ENCODE measurements around the gene ASXL2. TPM values are rescaled to one million over a fixed set of nuclear protein-coding genes. Genes with fewer than 3 reads are reported as not detected.

Gene ASXL2
- total RNA-seq, 1 experiment from 2014 or later, result 37.8 TPM

DNA sequence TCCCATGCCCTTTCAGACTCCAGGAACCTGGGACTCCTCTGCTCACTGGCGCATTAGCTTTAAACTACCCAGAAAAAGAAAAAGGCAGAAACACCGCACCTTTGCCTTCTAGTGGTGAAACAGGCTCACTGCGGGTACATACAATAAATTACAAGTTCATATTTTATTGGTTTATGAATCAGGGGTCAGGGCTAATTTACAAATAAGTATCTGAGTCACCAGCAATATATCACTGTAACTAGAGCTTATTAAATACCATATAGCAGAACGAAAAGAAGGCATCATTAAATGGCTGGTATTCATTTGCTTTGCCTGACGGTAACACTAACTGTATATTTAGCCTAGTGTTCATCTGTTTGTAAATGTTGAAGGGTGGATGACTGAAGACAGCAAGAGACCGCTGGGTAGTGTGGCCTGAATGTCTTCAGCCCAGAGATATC lies 178.0 kb downstream of the ASXL2 start:
- CTCF ChIA-PET, result interaction anchor here (0.6 to 5.8 kb wide), 32 partner anchors 8 to 534 kb away, joined by 3 to 68 read pairs (median 4); partner anchors contain the start of genes ASXL2 and DTNB
- H3K4me3 Mint-ChIP-seq, result no peak overlapping the region
- POLR2A ChIA-PET, result no interaction called here
- peaks cover 13% of the 10 kb centered on the region; the same call in 1 of the 2 replicates for H3K9me3 Mint-ChIP-seq
- peaks cover 7% of the 10 kb centered on the region; the same call in 1 of the 2 replicates for H3K36me3 Mint-ChIP-seq
- ATAC-seq (peak; percentile 54), DNase-seq (ENCODE audit: low spot score) (no peak)
- H3K27ac Mint-ChIP-seq, result no peak overlapping the region
- TF ChIP-seq FOXP1 (CRISPR knock-in tag; IDR thresholded peaks at IDR 0.05; ENCODE audit: borderline replicate concordance), result no peak
- TF ChIP-seq, protein P1, sequence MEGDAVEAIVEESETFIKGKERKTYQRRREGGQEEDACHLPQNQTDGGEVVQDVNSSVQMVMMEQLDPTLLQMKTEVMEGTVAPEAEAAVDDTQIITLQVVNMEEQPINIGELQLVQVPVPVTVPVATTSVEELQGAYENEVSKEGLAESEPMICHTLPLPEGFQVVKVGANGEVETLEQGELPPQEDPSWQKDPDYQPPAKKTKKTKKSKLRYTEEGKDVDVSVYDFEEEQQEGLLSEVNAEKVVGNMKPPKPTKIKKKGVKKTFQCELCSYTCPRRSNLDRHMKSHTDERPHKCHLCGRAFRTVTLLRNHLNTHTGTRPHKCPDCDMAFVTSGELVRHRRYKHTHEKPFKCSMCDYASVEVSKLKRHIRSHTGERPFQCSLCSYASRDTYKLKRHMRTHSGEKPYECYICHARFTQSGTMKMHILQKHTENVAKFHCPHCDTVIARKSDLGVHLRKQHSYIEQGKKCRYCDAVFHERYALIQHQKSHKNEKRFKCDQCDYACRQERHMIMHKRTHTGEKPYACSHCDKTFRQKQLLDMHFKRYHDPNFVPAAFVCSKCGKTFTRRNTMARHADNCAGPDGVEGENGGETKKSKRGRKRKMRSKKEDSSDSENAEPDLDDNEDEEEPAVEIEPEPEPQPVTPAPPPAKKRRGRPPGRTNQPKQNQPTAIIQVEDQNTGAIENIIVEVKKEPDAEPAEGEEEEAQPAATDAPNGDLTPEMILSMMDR (IDR thresholded peaks at IDR 0.05), result peak; percentile 53
- no peaks in the 10 kb centered on the region; the same call in 1 of the 2 replicates for H3K27me3 Mint-ChIP-seq (ENCODE audit: low read depth)
- H3K4me1 Mint-ChIP-seq, result no peaks in the 10 kb centered on the region

DNA sequence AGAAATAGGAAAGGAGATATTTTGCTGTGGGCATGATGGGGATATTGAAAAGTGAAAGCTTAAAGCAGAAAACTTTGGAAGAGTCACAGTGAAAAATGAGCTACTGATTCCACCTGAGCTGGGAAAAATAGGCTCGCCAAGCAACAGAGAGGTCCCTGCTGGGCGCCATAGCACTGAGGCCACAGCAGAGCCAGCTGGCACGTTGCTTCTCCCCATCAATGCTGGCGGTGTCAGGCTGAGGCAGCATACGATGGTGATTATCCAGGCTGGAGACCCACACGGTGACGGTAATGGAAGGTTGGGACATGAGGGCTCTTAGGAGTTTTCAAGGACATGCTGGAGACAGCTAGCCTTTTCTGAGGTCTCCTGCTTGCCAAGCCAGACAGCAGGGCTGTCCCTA lies 179.1 kb downstream of the ASXL2 start:
- no peak overlapping the region for H3K4me3 Mint-ChIP-seq
- POLR2A ChIA-PET, result no interaction called here
- H3K9me3 Mint-ChIP-seq, result 0 out of 2 replicates have a peak, but pooled peaks cover 5% of the 10 kb centered on the region
- no peak for ATAC-seq
- TF ChIP-seq ATF1 (CRISPR knock-in tag; IDR thresholded peaks at IDR 0.05), result no peak
- TF ChIP-seq, protein P2, sequence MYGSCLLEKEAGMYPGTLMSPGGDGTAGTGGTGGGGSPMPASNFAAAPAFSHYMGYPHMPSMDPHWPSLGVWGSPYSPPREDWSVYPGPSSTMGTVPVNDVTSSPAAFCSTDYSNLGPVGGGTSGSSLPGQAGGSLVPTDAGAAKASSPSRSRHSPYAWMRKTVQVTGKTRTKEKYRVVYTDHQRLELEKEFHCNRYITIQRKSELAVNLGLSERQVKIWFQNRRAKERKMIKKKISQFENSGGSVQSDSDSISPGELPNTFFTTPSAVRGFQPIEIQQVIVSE (CRISPR knock-in tag; IDR thresholded peaks at IDR 0.05; ENCODE audit: borderline replicate concordance), result no peak
- TF ChIP-seq NFATC4 (CRISPR knock-in tag; IDR thresholded peaks at IDR 0.05), result no peak
- no peak for TF ChIP-seq ZBTB21 (CRISPR knock-in tag; IDR thresholded peaks at IDR 0.05; ENCODE audit: borderline replicate concordance)
- TF ChIP-seq SMAD4 (CRISPR knock-in tag; IDR thresholded peaks at IDR 0.05), result no peak
- no peak for TF ChIP-seq IRF2 (CRISPR knock-in tag; IDR thresholded peaks at IDR 0.05; ENCODE audit: borderline replicate concordance, low read depth)
- TF ChIP-seq, protein P3, sequence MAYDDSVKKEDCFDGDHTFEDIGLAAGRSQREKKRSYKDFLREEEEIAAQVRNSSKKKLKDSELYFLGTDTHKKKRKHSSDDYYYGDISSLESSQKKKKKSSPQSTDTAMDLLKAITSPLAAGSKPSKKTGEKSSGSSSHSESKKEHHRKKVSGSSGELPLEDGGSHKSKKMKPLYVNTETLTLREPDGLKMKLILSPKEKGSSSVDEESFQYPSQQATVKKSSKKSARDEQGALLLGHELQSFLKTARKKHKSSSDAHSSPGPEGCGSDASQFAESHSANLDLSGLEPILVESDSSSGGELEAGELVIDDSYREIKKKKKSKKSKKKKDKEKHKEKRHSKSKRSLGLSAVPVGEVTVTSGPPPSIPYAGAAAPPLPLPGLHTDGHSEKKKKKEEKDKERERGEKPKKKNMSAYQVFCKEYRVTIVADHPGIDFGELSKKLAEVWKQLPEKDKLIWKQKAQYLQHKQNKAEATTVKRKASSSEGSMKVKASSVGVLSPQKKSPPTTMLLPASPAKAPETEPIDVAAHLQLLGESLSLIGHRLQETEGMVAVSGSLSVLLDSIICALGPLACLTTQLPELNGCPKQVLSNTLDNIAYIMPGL (CRISPR knock-in tag; IDR thresholded peaks at IDR 0.05), result no peak
- no peak for TF ChIP-seq SP1 (CRISPR knock-in tag; conservative IDR thresholded peaks at IDR 0.05)
- H3K36me3 Mint-ChIP-seq, result no peaks in the 10 kb centered on the region
- no peaks in the 10 kb centered on the region for H3K4me1 Mint-ChIP-seq
- no peak for DNase-seq (ENCODE audit: low spot score)
- no peaks in the 10 kb centered on the region; the same call in 1 of the 2 replicates for H3K27me3 Mint-ChIP-seq (ENCODE audit: low read depth)
- CTCF ChIA-PET, result interaction anchor here (0.6 to 5.8 kb wide), 16 partner anchors 10 to 206 kb away, joined by 3 to 68 read pairs (median 4); partner anchors contain the start of gene DTNB
- no peak overlapping the region for H3K27ac Mint-ChIP-seq

DNA sequence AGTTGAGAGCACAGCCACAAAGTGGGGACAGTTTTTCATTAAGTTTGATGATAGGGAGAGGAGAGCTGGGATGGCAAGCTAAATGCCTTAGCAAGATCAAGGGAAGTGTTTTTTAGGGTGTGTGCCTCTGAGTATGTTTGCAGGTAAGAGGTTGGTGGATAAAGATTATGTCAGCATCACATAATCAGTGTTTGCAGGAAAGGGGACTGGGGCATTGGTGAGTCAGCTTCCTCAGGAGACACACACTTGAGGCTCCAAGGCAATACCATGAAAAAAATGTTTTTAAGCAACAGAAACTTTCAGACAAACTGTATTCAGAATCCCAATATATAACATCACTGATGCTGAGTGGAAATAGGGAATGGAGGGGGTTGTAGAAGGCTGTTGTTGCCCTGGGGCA lies 179.5 kb downstream of the ASXL2 start:
- POLR2A ChIA-PET, result no interaction called here
- no peak for ATAC-seq

DNA sequence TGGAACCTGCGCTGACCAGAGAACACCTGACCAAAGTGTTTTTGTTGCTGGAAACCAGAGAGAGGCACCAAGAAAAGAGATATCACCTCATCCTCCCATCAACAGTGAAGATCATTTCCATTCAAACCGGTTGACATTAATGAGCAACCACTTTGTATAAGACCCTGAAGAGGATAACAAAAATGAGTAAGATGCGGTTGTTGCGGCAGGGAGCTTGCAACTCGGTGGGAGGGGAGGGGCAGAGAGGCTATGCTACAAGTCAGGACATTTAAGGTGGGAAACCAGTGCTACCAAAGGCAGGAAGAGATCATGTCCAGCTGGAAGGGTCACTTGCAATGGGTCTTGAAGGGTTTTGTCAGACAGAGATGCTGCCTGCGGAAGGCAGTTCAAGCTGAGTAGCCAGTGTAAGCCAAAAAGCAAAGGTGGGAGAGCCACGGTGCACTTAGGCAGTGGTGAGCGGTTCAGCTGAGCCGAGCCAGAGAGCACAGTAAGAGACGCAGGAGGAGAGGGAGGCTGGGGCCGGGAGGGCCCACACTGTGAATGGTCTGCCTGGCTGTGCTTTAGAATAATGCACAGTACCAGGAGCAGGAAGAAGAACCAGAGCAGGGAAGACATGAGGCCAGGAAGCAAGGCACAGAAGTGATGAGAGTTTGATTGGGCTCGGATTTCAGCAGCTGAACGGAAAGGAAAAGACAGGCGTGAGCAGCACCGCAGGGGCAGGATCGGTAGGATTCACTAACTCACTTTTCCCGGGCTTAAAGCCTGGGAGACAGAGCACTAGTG lies 180.5 kb downstream of the ASXL2 start:
- no peak overlapping the region for H3K27ac Mint-ChIP-seq
- H3K4me1 Mint-ChIP-seq, result no peaks in the 10 kb centered on the region
- H3K9me3 Mint-ChIP-seq, result no peaks in the 10 kb centered on the region
- ChIA-PET POLR2A (interaction anchor here (0.6 to 0.7 kb wide), 2 partner anchors 24 to 255 kb away, joined by 3 to 5 read pairs; no protein-coding TSS in a partner anchor), CTCF (interaction anchor here (0.7 to 5.8 kb wide), 6 partner anchors 11 to 656 kb away, joined by 3 to 68 read pairs (median 6); partner anchors contain the start of gene EFR3B)
- ATAC-seq (peak; percentile 79), DNase-seq (ENCODE audit: low spot score) (peak; percentile 24)
- H3K27me3 Mint-ChIP-seq (ENCODE audit: low read depth), result no peaks in the 10 kb centered on the region; the same call in 1 of the 2 replicates
- H3K4me3 Mint-ChIP-seq, result no peak overlapping the region
- no peaks in the 10 kb centered on the region for H3K36me3 Mint-ChIP-seq
- TF ChIP-seq, protein P4, sequence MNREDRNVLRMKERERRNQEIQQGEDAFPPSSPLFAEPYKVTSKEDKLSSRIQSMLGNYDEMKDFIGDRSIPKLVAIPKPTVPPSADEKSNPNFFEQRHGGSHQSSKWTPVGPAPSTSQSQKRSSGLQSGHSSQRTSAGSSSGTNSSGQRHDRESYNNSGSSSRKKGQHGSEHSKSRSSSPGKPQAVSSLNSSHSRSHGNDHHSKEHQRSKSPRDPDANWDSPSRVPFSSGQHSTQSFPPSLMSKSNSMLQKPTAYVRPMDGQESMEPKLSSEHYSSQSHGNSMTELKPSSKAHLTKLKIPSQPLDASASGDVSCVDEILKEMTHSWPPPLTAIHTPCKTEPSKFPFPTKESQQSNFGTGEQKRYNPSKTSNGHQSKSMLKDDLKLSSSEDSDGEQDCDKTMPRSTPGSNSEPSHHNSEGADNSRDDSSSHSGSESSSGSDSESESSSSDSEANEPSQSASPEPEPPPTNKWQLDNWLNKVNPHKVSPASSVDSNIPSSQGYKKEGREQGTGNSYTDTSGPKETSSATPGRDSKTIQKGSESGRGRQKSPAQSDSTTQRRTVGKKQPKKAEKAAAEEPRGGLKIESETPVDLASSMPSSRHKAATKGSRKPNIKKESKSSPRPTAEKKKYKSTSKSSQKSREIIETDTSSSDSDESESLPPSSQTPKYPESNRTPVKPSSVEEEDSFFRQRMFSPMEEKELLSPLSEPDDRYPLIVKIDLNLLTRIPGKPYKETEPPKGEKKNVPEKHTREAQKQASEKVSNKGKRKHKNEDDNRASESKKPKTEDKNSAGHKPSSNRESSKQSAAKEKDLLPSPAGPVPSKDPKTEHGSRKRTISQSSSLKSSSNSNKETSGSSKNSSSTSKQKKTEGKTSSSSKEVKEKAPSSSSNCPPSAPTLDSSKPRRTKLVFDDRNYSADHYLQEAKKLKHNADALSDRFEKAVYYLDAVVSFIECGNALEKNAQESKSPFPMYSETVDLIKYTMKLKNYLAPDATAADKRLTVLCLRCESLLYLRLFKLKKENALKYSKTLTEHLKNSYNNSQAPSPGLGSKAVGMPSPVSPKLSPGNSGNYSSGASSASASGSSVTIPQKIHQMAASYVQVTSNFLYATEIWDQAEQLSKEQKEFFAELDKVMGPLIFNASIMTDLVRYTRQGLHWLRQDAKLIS (CRISPR knock-in tag; IDR thresholded peaks at IDR 0.05; ENCODE audit: borderline replicate concordance), result no peak
- TF ChIP-seq, protein P5, sequence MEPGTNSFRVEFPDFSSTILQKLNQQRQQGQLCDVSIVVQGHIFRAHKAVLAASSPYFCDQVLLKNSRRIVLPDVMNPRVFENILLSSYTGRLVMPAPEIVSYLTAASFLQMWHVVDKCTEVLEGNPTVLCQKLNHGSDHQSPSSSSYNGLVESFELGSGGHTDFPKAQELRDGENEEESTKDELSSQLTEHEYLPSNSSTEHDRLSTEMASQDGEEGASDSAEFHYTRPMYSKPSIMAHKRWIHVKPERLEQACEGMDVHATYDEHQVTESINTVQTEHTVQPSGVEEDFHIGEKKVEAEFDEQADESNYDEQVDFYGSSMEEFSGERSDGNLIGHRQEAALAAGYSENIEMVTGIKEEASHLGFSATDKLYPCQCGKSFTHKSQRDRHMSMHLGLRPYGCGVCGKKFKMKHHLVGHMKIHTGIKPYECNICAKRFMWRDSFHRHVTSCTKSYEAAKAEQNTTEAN (CRISPR knock-in tag; IDR thresholded peaks at IDR 0.05), result no peak
- TF ChIP-seq, protein P6, sequence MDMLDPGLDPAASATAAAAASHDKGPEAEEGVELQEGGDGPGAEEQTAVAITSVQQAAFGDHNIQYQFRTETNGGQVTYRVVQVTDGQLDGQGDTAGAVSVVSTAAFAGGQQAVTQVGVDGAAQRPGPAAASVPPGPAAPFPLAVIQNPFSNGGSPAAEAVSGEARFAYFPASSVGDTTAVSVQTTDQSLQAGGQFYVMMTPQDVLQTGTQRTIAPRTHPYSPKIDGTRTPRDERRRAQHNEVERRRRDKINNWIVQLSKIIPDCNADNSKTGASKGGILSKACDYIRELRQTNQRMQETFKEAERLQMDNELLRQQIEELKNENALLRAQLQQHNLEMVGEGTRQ (CRISPR knock-in tag; IDR thresholded peaks at IDR 0.05), result no peak
- TF ChIP-seq ZNF671 (CRISPR knock-in tag; IDR thresholded peaks at IDR 0.05) (no peak), RELA (CRISPR knock-in tag; IDR thresholded peaks at IDR 0.05; ENCODE audit: borderline replicate concordance) (no peak)

More for the DNA sequence above, 179.5 kb downstream of the ASXL2 start:
- CTCF ChIA-PET, result interaction anchor here (0.6 to 5.8 kb wide), 9 partner anchors 9 to 296 kb away, joined by 3 to 68 read pairs (median 4); no protein-coding TSS in a partner anchor
- TF ChIP-seq NR3C1 (CRISPR knock-in tag; conservative IDR thresholded peaks at IDR 0.05; ENCODE audit: low read depth) (no peak), ZNF138 (CRISPR knock-in tag; conservative IDR thresholded peaks at IDR 0.05) (no peak)
- no peak for DNase-seq (ENCODE audit: low spot score)
- H3K9me3 Mint-ChIP-seq, result 0 out of 2 replicates have a peak, but pooled peaks cover 3% of the 10 kb centered on the region
- H3K27me3 Mint-ChIP-seq (ENCODE audit: low read depth), result no peaks in the 10 kb centered on the region; the same call in 1 of the 2 replicates
- no peak overlapping the region for H3K4me3 Mint-ChIP-seq
- H3K36me3 Mint-ChIP-seq, result no peaks in the 10 kb centered on the region
- no peak overlapping the region for H3K27ac Mint-ChIP-seq
- H3K4me1 Mint-ChIP-seq, result no peaks in the 10 kb centered on the region

Measured in WTC11 (cell line).